Activated CD8-positive, alpha-beta memory T cell treated with anti-CD3 and anti-CD28 coated beads for 36 hours (primary cell): ENCODE data around the gene HTR6. TPM values are rescaled to one million over a fixed set of nuclear protein-coding genes. Genes with fewer than 3 reads are reported as not detected.
"Not testable (repeated sequence)": the region's sequence is repeated elsewhere in the genome, so short reads cannot be mapped to it uniquely, and the experiment has no call there.

Source experiments
- CTCF ChIA-PET: fragments of 350-600 bp; sonication (Branson Sonifier 250); formaldehyde crosslinking; loops from one replicate; lab custom pipeline; 2021; ENCODE audit warnings: antibody characterized with exemption; lab: Charles Lee
- POLR2A ChIA-PET: fragments of 350-600 bp; sonication (Branson Sonifier 250); formaldehyde crosslinking; loops from one replicate; lab custom pipeline; 2021; ENCODE audit warnings: antibody characterized with exemption; lab: Charles Lee
- total RNA-seq, 2 experiments: library from RNA; stranded (reverse); gene quantifications; one replicate each; pipeline ENCODE4 v1.2.3, GENCODE V29; 2021

The HTR6 gene
- not detected for total RNA-seq

DNA sequence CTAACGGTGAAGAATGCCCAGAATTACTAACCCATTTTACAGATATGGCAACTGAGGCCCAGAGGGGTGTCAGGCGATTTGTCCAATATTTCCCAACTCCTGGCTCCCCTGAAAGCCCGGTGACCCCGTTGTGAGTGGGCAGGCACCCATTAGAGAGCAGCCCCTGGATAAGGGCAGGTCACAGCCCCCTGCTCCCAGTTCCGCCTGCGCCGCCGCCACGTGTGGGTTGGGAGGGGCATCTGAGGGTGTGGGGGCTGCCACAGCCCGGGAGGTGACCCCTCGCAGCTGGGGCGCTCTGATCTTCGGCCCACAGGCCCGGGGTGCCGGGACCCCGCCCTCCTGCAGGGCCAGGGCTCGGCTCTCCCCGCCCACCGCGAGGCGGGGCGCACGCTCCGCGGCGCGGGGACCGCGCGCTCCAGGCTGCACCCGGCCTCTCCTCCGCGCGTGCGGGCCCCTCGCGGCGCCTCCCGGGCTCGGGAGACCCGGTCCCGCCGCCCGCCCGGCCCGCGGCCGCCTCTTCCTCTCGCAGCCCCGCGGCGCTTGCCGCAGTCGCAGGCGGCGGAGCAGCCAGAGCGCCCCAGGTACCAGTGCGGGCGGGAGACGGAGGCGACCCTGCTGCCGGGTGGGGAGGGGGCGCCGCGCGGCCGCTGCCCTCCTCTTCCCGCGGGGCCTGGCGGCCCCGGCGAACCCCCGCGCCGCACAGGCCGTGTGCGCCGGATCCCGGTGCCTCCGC lies at the start of gene HTR6:
HTR6 (plus strand) TSS at position 423 of the 733 bp plus-strand sequence. CDS start 879 bp downstream, outside the sequence.
- CTCF ChIA-PET, result interaction anchor here (0.7 to 6.3 kb wide), 6 partner anchors 10 to 178 kb away, joined by 3 to 71 read pairs (median 3); no protein-coding TSS in a partner anchor
- POLR2A ChIA-PET, result no interaction called here

DNA sequence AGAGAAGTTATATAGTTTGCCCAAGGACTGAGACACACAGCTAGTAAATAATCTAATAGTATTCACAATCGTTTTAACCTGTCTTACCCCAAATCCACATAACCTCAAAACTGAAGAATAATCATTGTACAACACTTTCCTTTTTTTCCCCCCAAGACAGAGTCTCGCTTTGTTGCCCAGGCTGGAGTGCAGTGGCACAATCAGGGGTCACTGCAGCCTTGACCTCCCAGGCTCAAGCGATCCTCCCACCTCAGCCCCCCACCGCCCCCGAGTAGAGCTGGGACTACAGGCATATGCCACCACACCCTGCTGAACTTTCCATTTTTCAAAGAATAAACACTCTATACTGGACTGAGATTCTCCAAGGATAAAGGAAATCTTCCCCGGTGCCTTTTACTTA lies 49.2 kb upstream of the HTR6 start:
- ChIA-PET CTCF (no interaction called here), POLR2A (no interaction called here)

DNA sequence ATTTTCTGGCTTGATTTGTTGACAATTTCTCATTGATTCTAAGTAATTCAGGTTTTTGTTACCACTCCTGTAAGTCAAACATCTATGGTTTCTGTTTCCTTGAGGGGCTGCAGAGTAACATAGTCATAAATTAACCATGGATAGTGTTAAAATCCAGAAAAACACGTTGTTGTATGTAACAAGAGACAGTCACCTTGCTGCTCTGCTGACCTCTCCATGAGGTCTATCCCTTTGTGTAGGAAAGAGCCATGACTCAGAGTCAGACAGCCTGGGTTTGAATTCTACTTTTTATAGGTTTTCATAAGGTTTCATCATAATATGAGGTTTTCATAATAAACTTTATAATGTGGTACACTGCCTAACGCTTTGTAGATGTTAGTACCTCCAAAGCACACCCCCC lies 48.2 kb upstream of the HTR6 start:
- POLR2A ChIA-PET, result no interaction called here
- CTCF ChIA-PET, result no interaction called here

DNA sequence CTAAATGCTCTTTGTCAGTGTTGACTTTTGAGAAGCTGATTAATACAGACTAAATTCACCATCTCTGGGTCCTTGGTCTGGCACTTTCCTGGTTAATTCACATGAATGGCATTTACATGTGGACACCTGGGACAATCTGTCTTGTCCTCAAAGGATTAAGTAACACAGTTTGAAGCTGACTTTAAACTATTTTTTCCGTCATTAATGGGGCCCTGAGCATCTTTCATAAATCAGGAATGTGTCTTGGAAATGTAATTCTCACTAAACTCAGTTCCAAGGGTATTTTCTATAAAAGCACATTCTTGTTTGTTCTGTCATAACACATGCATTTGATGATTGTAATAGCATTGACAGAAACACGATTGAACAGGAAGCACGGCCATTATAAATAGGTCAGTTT lies 47.3 kb upstream of the HTR6 start:
- CTCF ChIA-PET, result interaction anchor here (1.0 kb wide), 1 partner anchor 19 kb away, joined by 3 read pairs; no protein-coding TSS in a partner anchor
- POLR2A ChIA-PET, result no interaction called here

DNA sequence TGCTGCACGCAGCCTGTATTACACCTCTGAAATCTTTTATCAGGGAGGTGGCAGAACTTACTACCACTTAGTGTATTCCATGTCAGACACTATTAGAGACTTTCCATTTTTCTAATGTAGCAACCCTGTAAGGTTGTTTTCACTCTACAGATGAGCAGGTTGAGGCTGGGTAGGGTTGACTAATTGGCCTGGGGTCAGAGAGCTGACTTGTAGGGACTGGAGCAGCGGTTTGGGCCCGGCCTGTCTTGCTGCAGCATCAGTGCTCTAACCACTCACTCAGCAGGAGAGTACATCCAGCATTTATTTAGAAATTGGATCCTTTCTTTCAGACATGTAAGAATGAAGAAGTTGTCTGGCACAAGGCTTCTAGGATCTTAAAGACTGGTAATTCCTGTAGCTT lies 46.2 kb upstream of the HTR6 start:
- POLR2A ChIA-PET, result no interaction called here

DNA sequence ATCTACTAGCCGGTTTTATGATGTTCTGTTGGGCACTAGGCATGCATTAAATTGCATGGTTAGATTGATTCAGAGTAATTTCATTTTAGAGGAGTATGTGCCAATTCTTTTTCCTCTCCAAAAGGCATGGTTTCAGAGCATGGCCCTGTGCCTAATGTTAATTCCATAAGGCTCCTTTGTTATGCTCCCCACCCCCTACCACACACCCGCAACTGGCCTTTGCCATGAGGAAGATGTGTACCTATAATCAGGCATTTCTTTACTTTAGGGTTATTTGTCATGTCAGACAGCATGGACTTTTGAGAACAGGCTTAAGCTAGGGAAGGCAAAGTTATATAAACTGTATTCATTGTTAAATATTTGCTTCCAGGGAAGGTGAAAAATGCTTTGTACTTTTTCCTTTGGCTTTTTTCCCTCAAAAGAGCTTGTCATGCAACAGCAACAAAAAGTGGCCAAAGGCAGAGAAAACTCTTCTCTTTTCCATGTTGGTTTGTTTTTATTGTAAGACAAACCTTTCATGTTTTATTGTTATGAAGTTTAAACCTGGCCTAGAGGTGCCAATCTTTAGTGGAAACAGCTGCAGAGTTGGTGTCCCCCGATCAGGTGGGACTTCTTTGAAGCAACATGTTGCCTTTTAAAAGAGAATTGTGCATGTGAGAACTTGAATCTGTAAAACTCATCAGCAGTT lies 44.8 kb upstream of the HTR6 start:
- POLR2A ChIA-PET, result no interaction called here
- CTCF ChIA-PET, result no interaction called here

More for the DNA sequence above, 46.2 kb upstream of the HTR6 start:
- CTCF ChIA-PET, result interaction anchor here (0.6 kb wide), 1 partner anchor 54 kb away, joined by 3 read pairs; no protein-coding TSS in a partner anchor

DNA sequence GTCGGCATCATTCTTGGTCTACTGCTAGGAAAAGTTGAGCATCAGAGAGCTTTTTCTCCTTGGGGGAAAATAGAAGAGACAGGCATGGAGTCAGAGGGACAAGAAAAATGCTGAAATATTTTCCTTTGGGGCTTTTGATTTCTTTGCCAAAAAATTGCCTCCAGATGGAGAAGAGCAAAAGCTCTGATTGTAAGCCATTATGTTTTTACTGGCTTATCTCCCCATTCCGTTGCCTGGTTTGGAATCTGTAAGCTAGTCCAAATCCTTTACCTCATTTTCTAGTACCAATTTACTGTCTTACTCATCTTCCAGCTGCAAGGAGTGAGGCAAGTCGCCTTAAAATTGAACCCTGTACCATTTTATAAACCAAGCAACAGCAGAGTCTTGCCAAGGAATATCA lies 43.9 kb upstream of the HTR6 start:
- ChIA-PET CTCF (interaction anchor here (0.6 kb wide), 1 partner anchor 39 kb away, joined by 4 read pairs; no protein-coding TSS in a partner anchor), POLR2A (no interaction called here)

DNA sequence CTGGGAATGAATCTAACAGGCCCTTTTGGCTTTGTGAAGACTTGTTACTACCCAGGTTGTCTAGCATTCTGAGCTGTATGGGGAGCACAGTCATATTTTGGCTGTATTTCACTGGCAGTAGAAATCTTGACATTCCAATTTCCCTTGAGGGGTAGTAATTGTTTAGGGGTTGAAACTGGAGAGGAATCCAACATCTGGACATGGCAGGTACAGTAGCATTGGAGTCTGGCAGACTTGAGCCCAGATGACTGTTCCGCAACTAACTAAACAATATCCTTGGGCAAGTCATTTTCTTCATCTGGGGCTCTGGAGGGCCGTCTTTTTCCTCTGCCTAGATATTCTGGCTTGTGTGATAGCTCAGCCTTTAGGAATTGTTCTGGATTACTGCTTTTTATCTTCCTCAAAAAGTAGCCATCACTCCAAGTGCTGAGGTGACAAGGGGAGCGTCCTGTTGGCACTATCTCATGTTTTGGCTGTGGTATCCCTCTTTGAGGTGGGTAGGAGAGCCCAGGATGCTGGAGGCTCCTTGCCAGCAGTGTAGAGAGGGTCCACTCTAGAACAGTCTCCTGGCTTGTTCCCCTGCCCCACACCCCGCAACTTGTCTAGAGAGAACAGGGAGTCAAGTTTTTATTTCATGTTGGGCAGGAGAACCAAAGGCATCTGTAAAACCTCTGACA lies 43.3 kb upstream of the HTR6 start:
- ChIA-PET CTCF (interaction anchor here (0.6 kb wide), 1 partner anchor 38 kb away, joined by 4 read pairs; no protein-coding TSS in a partner anchor), POLR2A (no interaction called here)

DNA sequence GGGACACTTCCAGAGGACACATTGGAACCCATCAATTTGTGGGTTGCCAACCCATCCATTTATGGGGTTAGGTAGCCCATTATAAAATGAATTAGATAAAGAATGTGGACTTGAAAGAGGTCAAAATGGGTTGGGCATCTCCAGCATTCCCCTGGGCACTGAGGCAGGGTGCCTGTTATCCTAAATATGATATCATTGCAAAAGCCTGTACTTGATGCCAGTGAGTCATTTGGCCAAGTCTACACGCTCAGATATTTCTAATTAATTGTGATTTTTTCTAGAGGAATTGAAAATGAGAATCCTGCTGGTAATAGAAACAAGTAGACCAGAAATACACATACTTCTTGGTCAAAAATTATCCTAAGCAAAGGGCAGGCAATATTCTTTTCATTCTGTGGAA lies 42.5 kb upstream of the HTR6 start:
- CTCF ChIA-PET, result no interaction called here
- POLR2A ChIA-PET, result no interaction called here

DNA sequence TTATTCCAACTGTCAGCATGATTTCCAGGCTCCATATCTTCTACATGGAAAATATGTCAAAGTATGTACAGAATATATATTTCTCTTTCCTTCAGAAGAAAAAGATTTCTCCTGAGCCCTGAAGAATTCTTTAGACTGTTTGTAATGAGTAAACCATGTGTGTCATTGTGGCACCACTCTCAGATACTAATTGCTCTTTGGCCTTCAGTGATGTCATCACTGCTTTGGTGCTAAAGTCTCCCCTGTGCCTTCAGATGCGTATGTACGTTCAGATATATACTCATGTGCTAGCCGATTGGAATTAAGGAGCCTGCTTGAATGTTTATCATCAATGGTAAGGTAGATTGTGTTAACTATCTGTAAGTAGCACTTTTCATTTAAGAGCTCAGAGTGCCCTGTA lies 41.2 kb upstream of the HTR6 start:
- ChIA-PET POLR2A (no interaction called here), CTCF (interaction anchor here (0.6 kb wide), 1 partner anchor 13 kb away, joined by 3 read pairs; no protein-coding TSS in a partner anchor)

DNA sequence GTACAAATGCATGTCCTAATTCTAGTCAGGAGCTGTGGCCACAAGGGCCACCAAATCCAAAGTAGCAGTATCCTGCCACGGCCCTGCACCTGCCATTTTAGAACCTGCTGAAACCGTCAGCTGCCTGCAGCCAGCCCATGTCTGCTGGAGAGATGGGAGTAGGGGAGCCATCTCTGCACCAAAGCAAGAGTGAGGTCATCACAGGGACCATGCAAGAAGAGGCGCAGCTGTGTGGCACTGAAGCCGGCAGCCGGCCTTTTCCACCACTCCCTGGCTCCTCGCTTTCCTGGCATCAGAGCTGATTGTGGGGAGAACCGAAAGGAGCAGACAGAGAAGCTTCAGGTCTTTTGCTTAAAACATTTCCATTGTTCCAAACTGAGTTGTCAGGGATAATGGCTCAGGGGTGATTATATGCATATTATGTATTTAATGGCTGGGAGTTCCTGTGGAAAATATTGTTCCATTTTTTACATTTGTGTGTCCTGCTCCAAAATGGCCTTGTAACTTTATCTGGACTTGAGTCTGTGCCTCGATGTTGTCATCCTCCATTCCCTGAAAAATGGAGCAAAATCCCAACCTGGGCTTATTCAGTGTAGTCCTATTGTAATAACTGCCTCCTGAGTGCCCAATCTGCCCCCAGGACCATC lies 39.3 kb upstream of the HTR6 start:
- ChIA-PET POLR2A (no interaction called here), CTCF (no interaction called here)

DNA sequence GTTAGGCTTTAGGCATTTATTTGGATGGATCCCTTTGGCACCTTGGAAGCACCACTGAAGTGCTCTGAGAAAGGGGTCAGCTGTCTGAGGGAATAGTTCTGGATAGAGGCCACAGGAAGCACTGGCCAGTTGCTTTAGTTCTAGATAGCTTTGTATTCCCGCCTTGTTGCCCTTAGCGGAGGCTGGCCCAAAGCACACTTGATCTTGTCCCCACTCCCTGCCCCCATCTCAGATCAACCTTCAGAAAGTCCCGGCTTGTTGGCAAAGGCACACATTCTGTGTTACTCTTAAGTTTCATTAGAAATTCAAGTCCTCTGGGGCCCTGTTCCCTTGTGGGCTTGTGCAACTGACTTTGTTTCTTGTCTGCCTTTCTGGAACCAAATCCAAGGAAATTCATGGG lies 35.8 kb upstream of the HTR6 start:
- CTCF ChIA-PET, result no interaction called here
- POLR2A ChIA-PET, result no interaction called here

DNA sequence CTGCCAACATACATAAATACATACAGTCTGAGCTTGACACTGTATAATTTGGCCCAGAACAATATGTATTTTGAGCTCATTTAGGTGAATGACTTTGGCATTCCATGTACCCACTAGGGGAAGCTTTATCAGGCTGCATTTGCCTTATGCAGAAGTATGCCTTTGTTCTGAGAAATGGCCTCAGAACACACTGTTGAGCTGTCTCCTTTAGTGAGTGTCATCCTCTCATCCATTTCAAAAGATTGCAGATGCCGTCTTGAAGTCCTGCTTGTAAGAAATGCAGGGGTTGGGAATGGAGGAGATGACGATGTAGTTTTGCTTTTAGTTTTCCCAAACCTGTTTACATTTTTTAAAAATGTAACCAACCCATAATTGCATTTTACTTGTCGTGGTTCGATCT lies 35.3 kb upstream of the HTR6 start:
- ChIA-PET CTCF (no interaction called here), POLR2A (no interaction called here)

DNA sequence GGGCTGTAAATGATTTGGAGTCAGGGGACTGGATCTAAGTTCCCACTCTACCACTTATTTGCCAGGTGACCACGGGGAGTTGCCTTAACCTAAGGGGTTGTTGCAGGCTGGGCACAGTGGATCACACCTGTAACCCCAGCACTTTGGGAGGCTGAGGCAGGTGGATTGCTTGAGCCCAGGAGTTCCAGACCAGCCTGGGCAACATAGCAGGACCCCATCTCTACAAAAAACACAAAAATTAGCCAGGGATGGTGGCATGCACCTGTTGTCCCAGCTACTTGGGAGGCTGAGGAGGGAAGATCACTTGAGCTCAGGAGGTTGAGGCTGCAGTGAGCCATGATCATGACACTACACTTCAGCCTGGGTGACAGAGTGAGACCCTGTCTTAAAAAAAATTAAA lies 34.5 kb upstream of the HTR6 start:
- POLR2A ChIA-PET, result interaction anchor here (0.5 kb wide), 1 partner anchor 198 kb away, joined by 6 read pairs; no protein-coding TSS in a partner anchor

DNA sequence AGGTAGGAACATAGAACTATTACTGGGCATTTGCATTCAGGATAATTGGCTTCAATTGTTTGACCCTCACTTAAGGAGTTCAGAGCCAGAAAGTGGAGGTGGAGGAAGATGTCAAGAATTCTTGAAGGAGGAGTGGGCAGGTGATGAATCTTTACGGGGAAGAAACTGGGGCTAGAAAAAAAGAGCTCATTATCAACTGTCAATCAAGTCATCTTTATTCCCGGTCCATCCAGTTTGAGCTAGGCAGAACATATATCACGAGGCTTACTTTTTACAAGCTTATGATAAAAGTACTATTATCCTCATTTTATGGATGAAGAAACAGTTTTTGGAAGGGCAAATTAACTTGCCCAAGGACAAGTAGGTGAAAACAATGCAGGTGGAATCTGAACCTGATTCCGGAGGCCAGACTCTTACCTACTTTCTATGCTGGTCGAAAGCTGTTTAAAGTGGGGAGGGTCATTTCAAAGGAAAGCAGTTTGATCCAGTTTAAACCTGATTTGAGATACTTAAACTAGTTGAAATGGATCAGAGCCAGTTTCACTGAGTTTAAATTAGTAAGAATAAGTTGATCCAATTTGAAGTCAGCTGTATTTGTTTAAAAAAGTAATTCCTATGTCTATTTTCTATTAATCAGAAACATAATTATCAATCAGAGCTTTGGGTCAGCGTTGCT lies 33.8 kb upstream of the HTR6 start:
- CTCF ChIA-PET, result interaction anchor here (1.5 kb wide), 1 partner anchor 23 kb away, joined by 4 read pairs; no protein-coding TSS in a partner anchor
- POLR2A ChIA-PET, result interaction anchor here (0.5 kb wide), 1 partner anchor 197 kb away, joined by 6 read pairs; no protein-coding TSS in a partner anchor

More for the DNA sequence above, 34.5 kb upstream of the HTR6 start:
- CTCF ChIA-PET, result interaction anchor here (1.5 kb wide), 1 partner anchor 24 kb away, joined by 4 read pairs; no protein-coding TSS in a partner anchor

DNA sequence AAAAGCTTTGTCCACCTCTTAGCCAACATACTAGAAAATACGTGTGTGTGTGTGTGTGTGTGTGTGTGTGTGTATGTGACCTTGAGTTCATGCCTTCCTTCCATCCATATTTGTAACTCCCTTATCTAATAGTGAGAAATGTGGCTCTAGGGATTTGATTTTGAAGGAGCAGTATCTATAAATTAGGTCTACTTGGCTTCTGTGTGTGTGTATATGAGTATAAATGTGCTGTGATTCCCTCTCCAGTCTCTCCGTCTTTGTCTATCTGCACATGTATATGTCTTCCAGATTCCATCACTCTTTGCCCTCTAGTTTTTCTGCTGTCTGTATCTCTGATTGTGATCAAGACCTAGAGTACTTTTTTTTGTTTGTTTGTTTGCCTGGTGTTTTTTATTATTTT lies 32.5 kb upstream of the HTR6 start:
- POLR2A ChIA-PET, result no interaction called here

DNA sequence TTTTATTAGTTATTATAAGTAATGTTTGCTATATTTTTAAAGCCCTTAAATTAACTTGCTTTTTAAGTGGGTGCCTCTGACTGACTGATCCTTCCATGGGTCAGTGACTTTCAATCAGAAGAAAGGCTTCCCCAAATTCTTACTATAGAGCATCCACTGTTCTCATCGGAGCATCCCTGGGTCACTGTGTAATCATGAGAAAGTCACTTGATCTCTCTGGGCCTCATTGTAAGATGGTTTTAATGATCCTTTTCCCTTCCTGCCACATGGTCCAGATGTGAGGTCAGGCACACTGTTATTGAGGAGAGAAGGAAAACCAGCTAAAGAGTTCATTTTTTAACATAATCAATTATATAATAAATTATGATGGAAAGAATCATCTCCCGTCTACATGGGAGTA lies 31.6 kb upstream of the HTR6 start:
- POLR2A ChIA-PET, result no interaction called here
- CTCF ChIA-PET, result no interaction called here

More for the DNA sequence above, 32.5 kb upstream of the HTR6 start:
- CTCF ChIA-PET, result no interaction called here

DNA sequence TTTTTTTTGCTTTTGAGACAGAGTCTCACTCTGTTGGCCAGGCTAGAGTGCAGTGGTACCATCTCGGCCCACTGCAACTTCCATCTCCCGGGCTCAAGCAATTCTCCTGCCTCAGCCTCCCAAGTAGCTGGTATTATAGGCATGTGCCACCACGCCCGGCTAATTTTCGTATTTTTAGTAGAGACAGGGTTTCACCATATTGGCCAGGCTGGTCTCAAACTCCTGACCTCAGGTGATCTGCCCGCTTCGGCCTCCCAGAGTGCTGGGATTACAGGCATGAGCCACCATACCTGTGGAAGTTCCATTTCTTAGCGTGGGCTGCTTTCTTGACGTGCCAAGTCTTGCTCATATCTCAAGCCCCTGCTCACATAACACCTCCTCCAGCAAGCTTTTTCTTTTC lies 29.6 kb upstream of the HTR6 start:
- POLR2A ChIA-PET, CTCF ChIA-PET: not testable (repeated sequence)
